ACHN (cell line): Measurements from ENCODE around the gene RIMBP3C.
"Not testable (repeated sequence)": the region's sequence is repeated elsewhere in the genome, so short reads cannot be mapped to it uniquely, and the experiment has no call there.

Experiments
- DNase-seq: peaks from one replicate; pipeline ENCODE4 v3.0.0-alpha.2; 2015
- in situ Hi-C: cut with HindIII; loops from 2 replicates; pipeline ENCODE4 v1.10.0; 2017; ENCODE audit warnings: low sequenced_read_pairs, low pct_ligation_motif_present, low pct_unique_long_range_greater_than_20kb

RIMBP3C gene, protein sequence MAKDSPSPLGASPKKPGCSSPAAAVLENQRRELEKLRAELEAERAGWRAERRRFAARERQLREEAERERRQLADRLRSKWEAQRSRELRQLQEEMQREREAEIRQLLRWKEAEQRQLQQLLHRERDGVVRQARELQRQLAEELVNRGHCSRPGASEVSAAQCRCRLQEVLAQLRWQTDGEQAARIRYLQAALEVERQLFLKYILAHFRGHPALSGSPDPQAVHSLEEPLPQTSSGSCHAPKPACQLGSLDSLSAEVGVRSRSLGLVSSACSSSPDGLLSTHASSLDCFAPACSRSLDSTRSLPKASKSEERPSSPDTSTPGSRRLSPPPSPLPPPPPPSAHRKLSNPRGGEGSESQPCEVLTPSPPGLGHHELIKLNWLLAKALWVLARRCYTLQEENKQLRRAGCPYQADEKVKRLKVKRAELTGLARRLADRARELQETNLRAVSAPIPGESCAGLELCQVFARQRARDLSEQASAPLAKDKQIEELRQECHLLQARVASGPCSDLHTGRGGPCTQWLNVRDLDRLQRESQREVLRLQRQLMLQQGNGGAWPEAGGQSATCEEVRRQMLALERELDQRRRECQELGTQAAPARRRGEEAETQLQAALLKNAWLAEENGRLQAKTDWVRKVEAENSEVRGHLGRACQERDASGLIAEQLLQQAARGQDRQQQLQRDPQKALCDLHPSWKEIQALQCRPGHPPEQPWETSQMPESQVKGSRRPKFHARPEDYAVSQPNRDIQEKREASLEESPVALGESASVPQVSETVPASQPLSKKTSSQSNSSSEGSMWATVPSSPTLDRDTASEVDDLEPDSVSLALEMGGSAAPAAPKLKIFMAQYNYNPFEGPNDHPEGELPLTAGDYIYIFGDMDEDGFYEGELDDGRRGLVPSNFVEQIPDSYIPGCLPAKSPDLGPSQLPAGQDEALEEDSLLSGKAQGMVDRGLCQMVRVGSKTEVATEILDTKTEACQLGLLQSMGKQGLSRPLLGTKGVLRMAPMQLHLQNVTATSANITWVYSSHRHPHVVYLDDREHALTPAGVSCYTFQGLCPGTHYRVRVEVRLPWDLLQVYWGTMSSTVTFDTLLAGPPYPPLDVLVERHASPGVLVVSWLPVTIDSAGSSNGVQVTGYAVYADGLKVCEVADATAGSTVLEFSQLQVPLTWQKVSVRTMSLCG (N-terminal part only)

DNA sequence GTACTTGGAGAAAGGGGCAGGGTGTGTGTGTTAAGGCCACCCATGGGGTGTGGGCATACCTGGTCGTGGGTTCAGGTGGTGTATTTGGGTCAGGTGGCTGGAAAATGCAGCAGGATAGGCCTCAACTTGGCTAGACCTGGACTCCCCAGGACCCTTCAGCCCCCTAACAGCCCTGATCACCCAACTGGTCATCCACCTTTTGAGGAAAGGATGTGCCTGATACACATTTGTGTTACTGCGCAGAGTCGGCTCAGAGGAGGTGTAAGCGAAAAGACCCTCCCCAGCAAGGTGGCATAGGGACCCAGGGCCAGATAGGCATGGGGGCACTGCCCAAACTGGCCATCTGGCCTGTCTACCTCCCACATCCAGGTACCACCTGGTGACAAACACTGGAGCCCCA is at the start of gene RIMBP3C:
Gene RIMBP3C, minus strand, starts transcription at position 101 of the 400 bp plus-strand sequence. CDS start 485 bp downstream, outside the sequence.
- in situ Hi-C loops, DNase-seq: not testable (repeated sequence)

DNA sequence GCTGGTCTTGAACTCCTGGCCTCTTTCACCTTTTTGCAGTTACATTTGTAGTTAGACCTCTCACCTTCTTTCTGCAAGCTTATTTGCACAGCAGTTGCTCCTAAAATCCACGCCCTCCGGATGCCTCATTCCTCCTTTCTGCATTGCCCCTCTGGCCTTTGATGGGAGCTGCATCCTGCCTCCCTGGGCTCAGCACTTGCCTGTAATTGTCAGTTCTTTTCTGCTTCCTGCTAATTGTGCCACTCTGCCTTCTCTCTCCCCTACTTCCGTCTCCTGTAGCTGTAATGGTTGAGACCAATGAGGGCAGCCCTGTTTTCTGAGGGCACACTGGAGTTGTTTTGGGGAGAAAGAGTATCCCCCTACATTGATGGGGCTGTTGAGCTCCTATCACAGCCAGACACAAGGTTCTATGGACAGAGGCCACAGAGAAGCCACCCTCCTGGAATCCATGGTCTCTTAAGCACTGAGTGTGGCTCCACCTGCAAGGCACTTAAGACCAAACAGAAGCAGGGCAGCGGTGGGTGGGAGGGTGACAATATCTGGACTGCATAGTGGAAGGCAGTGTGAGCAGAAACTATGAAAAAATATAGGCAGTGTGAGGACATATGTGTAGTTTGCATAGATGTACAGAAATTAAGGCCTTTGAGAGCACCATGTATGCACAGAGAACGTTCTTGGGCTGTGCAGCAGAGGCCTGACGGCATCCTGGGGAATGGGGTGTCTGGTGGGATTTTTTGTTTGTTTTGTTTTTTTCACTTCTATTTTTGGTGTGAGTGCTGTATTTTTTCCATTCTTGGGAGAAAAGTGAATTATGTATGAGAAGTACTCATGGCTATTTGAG is 48.0 kb upstream of the RIMBP3C start:
- in situ Hi-C loops = no loop called here
- DNase-seq = no peak

DNA sequence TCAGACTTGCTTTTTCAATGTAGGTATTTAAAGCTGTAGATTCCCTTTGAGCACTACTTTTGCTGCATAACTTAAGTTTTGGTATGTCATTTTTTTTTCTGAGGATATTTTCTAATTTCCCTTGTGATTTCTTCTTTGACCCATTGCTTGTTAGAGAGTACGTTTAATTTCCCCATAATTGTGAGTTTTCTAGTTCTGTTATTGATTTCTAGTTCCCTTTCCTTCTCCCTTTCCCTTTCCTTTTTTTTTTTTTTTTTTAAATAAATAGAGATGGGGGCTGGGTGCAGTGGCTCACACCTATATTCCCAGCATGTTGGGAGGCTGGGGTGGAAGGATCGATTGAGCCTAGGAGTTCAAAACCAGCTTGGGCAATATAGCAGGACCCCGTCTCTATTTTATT is 47.0 kb upstream of the RIMBP3C start:
- no peak for DNase-seq
- in situ Hi-C loops = no loop called here

GRCh38 chr22:21596356-21597135 is 45.3 kb upstream of the RIMBP3C start:
- in situ Hi-C loops, DNase-seq: not testable (repeated sequence)

- in situ Hi-C loops = no loop called here
- no peak for DNase-seq
These were observed 43.7 kb upstream of the RIMBP3C start for GRCh38 chr22:21594865-21595452.

DNA sequence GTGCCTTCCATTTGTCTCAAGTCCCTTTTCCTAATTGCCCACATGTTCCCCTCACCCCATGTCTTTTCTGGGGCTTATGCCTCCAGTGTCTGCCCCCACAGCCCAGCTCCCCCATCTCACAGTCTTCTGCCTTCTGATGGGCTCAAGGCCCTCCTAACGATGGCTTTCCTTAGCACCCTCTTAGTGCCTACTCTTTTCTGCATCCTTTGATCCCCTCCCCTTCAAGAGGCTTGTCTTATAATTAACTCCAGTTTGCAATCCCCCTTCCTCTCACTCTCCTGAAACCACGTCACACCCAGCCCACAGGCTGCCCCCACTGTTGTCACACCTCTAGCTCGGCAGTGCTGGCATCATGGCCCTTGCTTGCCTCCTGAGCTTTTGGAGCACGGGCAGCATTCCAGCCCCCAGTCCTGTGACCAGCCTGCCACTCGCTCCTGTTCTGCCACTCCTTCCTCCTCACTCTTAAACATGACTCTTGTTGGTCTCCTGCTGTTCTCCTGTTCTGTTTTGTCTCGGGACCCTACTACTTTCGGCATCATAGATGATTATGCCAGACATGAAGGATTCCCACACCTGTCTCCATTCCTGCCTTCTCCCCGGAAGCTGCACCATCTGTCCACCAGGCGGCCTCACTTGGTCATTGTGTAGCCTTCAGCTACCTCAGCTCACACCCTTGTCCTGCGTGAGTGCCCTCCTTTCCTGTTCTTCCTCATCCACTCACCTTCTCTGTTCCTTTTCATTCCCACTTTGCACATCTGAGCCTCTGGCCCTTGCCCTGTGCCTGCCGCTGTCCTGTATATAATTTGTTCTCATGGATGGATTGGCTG is 42.4 kb upstream of the RIMBP3C start:
- DNase-seq = no peak
- in situ Hi-C loops = no loop called here

- in situ Hi-C loops = no loop called here
These were observed 41.2 kb upstream of the RIMBP3C start for GRCh38 chr22:21592422-21592821.

DNA sequence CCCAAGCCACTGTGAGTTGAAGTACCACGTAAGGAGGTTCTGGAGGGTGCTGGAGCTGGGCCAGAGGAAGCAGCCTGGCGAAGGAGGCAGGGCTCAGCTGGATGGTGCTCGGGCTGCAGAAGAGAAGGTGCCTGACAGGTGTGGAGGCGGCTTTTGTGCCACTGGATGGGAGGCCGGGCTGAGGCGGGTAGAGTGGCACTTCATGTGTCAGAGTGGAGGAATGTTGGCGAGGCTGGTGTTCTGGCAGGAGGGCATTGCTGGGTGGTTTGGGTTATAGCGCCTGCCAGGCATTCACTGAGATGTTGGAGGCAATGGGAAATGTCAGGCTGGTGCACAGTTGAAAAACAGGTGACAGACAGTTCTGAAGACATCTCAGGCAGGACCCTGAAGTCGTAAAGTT is 40.4 kb upstream of the RIMBP3C start:
- DNase-seq = no peak

More at GRCh38 chr22:21592422-21592821, 41.2 kb upstream of the RIMBP3C start:
- no peak for DNase-seq

GRCh38 chr22:21590809-21591641 is 39.8 kb upstream of the RIMBP3C start:
- in situ Hi-C loops = no loop called here
- no peak for DNase-seq

More for the DNA sequence above, 40.4 kb upstream of the RIMBP3C start:
- in situ Hi-C loops = no loop called here

GRCh38 chr22:21589396-21589795 is 38.1 kb upstream of the RIMBP3C start:
- no peak for DNase-seq
- in situ Hi-C loops = no loop called here

GRCh38 chr22:21587803-21588611 is 36.7 kb upstream of the RIMBP3C start:
- in situ Hi-C loops = no loop called here
- DNase-seq = no peak

- DNase-seq = no peak
- in situ Hi-C loops = no loop called here
These were observed 34.1 kb upstream of the RIMBP3C start for GRCh38 chr22:21585389-21585788.

DNA sequence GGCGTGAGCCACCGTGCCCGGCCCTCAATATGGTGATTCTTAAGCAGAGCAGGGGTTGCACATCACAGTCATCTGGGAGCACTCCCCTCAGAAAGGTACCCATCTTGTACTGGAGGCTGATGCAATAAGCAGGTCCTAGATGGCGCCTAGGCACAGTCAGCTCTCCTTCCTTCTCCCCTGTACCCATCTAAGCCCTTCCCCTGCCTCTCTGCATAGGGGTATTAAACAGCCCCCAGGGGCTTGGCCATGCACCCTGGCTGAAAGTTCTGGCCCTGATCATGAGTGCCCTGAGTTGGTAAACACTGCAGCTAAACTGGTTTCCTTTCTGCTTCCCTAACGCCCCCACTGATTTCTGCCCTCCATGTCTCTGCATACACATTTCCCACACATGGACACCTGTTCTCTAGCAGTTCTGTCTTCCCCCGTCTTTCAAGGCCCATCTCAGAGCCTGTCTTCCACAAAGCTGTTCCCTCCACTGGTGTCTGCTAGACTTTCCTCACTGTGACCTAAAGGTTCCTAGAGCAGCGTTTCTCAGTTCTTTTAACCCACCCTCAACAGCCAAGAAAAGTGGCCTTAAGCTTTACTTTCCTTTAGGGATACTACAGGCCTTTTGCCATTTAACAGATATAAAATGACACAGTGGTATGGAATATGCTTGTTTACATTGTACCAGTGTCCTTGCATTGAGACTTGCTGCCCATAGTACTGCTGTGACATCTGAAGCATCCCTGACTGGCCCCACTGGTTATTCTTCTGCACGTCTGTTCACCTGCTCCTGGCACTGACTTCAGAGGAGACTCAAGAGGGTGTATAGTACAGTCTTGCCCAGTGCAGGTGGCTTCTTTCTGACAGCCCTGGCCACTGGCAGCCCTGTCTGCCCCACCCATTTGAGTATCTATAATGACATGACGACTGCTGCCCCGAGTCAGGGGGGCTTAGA is 31.8 kb upstream of the RIMBP3C start:
- DNase-seq = no peak
- in situ Hi-C loops = no loop called here
